ENCODE results near the gene HSPA2.

GRCh38 chr14:64549791-64550620 lies 9.5 kb downstream of the HSPA2 start, which contains the start of gene PPP1R36:
- TF ChIP-seq CTCF (IDR thresholded peaks at IDR 0.05) (no peak), POLR2A (IDR thresholded peaks at IDR 0.05) (no peak)
